Stimulated activated CD4-positive, alpha-beta T cell treated with anti-CD3 and anti-CD28 coated beads, TNF-alpha, amount 100 ng/mL, for 24 hours (primary cell): ENCODE measurements around the gene TRAF3IP3.

Experiments used
- DNase-seq, 3 experiments: peaks; one replicate each; pipeline ENCODE4 v3.0.0-alpha.2; 2020; ENCODE audit warnings: low read depth in 3 of 3

Gene TRAF3IP3

GRCh38 chr1:209755926-209756614 lies at the start of gene TRAF3IP3:
TRAF3IP3 (plus strand) TSS chr1:209756053; CDS start chr1:209760040, 3,987 bp downstream.
- DNase-seq = peak; percentile 44 to 77 (median 64)

- no peak for DNase-seq
Measured at GRCh38 chr1:209706622-209707021, 49.2 kb upstream of the TRAF3IP3 start.

GRCh38 chr1:209707308-209707707 lies 48.5 kb upstream of the TRAF3IP3 start:
- DNase-seq = no peak

- DNase-seq = no peak
Measured at GRCh38 chr1:209708297-209708696, 47.6 kb upstream of the TRAF3IP3 start.

GRCh38 chr1:209710093-209710492 lies 45.8 kb upstream of the TRAF3IP3 start:
- no peak for DNase-seq

- no peak for DNase-seq
Measured at GRCh38 chr1:209710847-209711246, 45.0 kb upstream of the TRAF3IP3 start.

- DNase-seq = no peak
Measured at GRCh38 chr1:209714338-209714737, 41.5 kb upstream of the TRAF3IP3 start.

GRCh38 chr1:209715314-209715713 lies 40.5 kb upstream of the TRAF3IP3 start:
- no peak for DNase-seq

GRCh38 chr1:209717818-209718217 lies 38.0 kb upstream of the TRAF3IP3 start:
- DNase-seq = no peak

- no peak for DNase-seq
Measured at GRCh38 chr1:209720326-209720725, 35.5 kb upstream of the TRAF3IP3 start.

- no peak for DNase-seq
Measured at GRCh38 chr1:209720826-209721225, 35.0 kb upstream of the TRAF3IP3 start.

GRCh38 chr1:209721323-209721722 lies 34.5 kb upstream of the TRAF3IP3 start:
- no peak for DNase-seq

- DNase-seq = no peak
Measured at GRCh38 chr1:209723265-209723664, 32.6 kb upstream of the TRAF3IP3 start.

GRCh38 chr1:209723756-209724693 lies 31.8 kb upstream of the TRAF3IP3 start:
- DNase-seq = peak; percentile 8 to 46 (median 37)

GRCh38 chr1:209727286-209727685 lies 28.6 kb upstream of the TRAF3IP3 start:
- no peak for DNase-seq

GRCh38 chr1:209727785-209728184 lies 28.1 kb upstream of the TRAF3IP3 start:
- DNase-seq = no peak

GRCh38 chr1:209728466-209728865 lies 27.4 kb upstream of the TRAF3IP3 start:
- DNase-seq = no peak

- DNase-seq = no peak
Measured at GRCh38 chr1:209729436-209729835, 26.4 kb upstream of the TRAF3IP3 start.

- DNase-seq = no peak
Measured at GRCh38 chr1:209732725-209733124, 23.1 kb upstream of the TRAF3IP3 start.

- DNase-seq = no peak
Measured at GRCh38 chr1:209733409-209734192, 22.3 kb upstream of the TRAF3IP3 start.

GRCh38 chr1:209736490-209737117 lies 19.2 kb upstream of the TRAF3IP3 start:
- DNase-seq = no peak

- no peak for DNase-seq
Measured at GRCh38 chr1:209737118-209737505, 18.7 kb upstream of the TRAF3IP3 start.
